HepG2 (cell line): ENCODE data around the gene SLC9B2. TPM values are rescaled to one million over a fixed set of nuclear protein-coding genes. Genes with fewer than 3 reads are reported as not detected.

Experiments used
- ATAC-seq: fragments of 200-7000 bp; cut with Tn5 transposase; 3 replicates; pipeline ENCODE4 v1.9.1; 2020; ENCODE audit warnings: mild to moderate bottlenecking, moderate library complexity
- BruUV-seq: library from RNA; stranded (reverse); fragments of 400-500 nt; replicated peaks from 2 replicates; lab custom pipeline; 2021; lab: Mats Ljungman, UMichigan
- CTCF ChIA-PET: fragments of 300-600 bp; formaldehyde crosslinking; extraction: SDS; loops from one replicate; lab custom pipeline; 2021; ENCODE audit warnings: low total read pairs, inconsistent platforms, low intra/inter-chr PET ratio; lab: Yijun Ruan, JAX
- POLR2A ChIA-PET: fragments of 350-600 bp; sonication (Branson Sonifier 250); formaldehyde crosslinking; loops from one replicate; lab custom pipeline; 2020; ENCODE audit warnings: antibody characterized with exemption, inconsistent platforms; lab: Yijun Ruan, JAX
- DNase-seq: peaks from one replicate; pipeline ENCODE4 v3.0.0-alpha.2; 2015; ENCODE audit warnings: low spot score
- FAIRE-seq: peaks from 3 replicates; lab custom pipeline; 2011; peaks lifted over from hg19 to GRCh38; lab: Jason Lieb, UNC
- H2AFZ ChIP-seq: one replicate; pipeline ENCODE4 v1.6.1; 2011; ENCODE audit warnings: low read length, inconsistent platforms
- H3K27ac ChIP-seq: fragments of 300-600 bp; 3 replicates; pipeline ENCODE4 v1.8.0; 2011; ENCODE audit warnings: mixed run types, mild to moderate bottlenecking, mixed read lengths, low read length, inconsistent platforms; ENCODE audit not compliant: insufficient read depth; ENCODE audit errors: extremely low read length
- H3K27me3 ChIP-seq, 2 experiments: fragments of 200-600 bp in 1 of 2; 2 replicates in 1 of 2; 3 replicates in 1 of 2; pipeline versions ENCODE4 v1.6.0 to v1.8.0; 2011; ENCODE audit warnings: low read length in 2 of 2, mild to moderate bottlenecking in 2 of 2, moderate library complexity in 2 of 2, inconsistent platforms in 1 of 2; ENCODE audit not compliant: insufficient read depth in 2 of 2, control insufficient read depth in 1 of 2
- H3K36me3 ChIP-seq, 2 experiments: fragments of 200-600 bp in 1 of 2; replicated peaks in 1 of 2; 2 replicates in 1 of 2; 3 replicates in 1 of 2; pipeline versions ENCODE4 v1.5.1 to v1.8.0; 2011; ENCODE audit warnings: low read length in 2 of 2, inconsistent platforms in 1 of 2; ENCODE audit not compliant: insufficient read depth in 2 of 2, control insufficient read depth in 1 of 2
- H3K4me1 ChIP-seq: 2 replicates; pipeline ENCODE4 v1.5.1; 2012; ENCODE audit warnings: low read length, inconsistent platforms; ENCODE audit not compliant: insufficient read depth
- H3K4me2 ChIP-seq: 2 replicates; pipeline ENCODE4 v1.6.0; 2011; ENCODE audit warnings: low read depth, low read length, inconsistent platforms
- H3K4me3 ChIP-seq, 3 experiments: fragments of 200-600 bp in 1 of 3; sonication (generic), shearing (Covaris generic) in 1 of 3; replicated peaks in 1 of 3; 2 replicates each; pipeline ENCODE4 v1.5.1; 2011 to 2016; ENCODE audit warnings: low read length in 3 of 3, inconsistent platforms in 2 of 3, low read depth in 2 of 3, mild to moderate bottlenecking in 2 of 3, control low read depth in 1 of 3, mixed read lengths in 1 of 3; ENCODE audit not compliant: insufficient read depth in 1 of 3
- H3K79me2 ChIP-seq: one replicate; pipeline ENCODE4 v1.6.1; 2011; ENCODE audit warnings: low read length, inconsistent platforms; ENCODE audit not compliant: insufficient read depth
- H3K9ac ChIP-seq: 2 replicates; pipeline ENCODE4 v1.6.0; 2011; ENCODE audit warnings: mild to moderate bottlenecking, low read depth, low read length, inconsistent platforms; ENCODE audit not compliant: insufficient read depth
- H3K9me3 ChIP-seq: 2 replicates; pipeline ENCODE4 v1.5.1; 2012; ENCODE audit warnings: mild to moderate bottlenecking, low read length
- H4K20me1 ChIP-seq: 2 replicates; pipeline ENCODE4 v1.6.0; 2011; ENCODE audit warnings: inconsistent platforms, mild to moderate bottlenecking, low read length, moderate library complexity; ENCODE audit not compliant: insufficient read depth
- CREB3 ChIP-seq: sonication (generic); formaldehyde crosslinking; IDR thresholded peaks from 2 replicates; pipeline ENCODE4 v1.5.0; 2020; ENCODE audit warnings: missing genetic modification reagents
- FIP1L1 ChIP-seq: fragments of 200-400 bp; formaldehyde crosslinking; IDR thresholded peaks from 2 replicates; pipeline ENCODE4 v1.6.1; 2018; ENCODE audit warnings: low read depth, mild to moderate bottlenecking, low read length, moderate library complexity, borderline replicate concordance; ENCODE audit not compliant: insufficient read depth
- POGK ChIP-seq: sonication (generic); formaldehyde crosslinking; conservative IDR thresholded peaks from 2 replicates; pipeline ENCODE4 v1.8.0; 2022; ENCODE audit warnings: mild to moderate bottlenecking, moderate library complexity, missing genetic modification reagents
- RBAK ChIP-seq: sonication (generic); formaldehyde crosslinking; IDR thresholded peaks from 2 replicates; pipeline ENCODE4 v1.5.1; 2020; ENCODE audit warnings: mild to moderate bottlenecking, missing genetic modification reagents
- SIX1 ChIP-seq: sonication (generic); formaldehyde crosslinking; IDR thresholded peaks from 2 replicates; pipeline ENCODE4 v1.4.0; 2020; ENCODE audit warnings: missing genetic modification reagents, borderline replicate concordance
- YEATS2 ChIP-seq: sonication (generic); formaldehyde crosslinking; IDR thresholded peaks from 2 replicates; pipeline ENCODE4 v1.4.0; 2020; ENCODE audit warnings: missing genetic modification reagents, borderline replicate concordance
- ZNF136 ChIP-seq: sonication (generic); formaldehyde crosslinking; IDR thresholded peaks from 2 replicates; pipeline ENCODE4 v1.8.1; 2022; ENCODE audit warnings: low read depth, mild to moderate bottlenecking, moderate library complexity, missing genetic modification reagents
- ZNF850 ChIP-seq: sonication (generic); formaldehyde crosslinking; conservative IDR thresholded peaks from 2 replicates; pipeline ENCODE4 v1.9.0; 2021; ENCODE audit warnings: mild to moderate bottlenecking, missing genetic modification reagents
- WGBS: methylation state at CpG from one replicate; pipeline ENCODE4 v1.1.6; 2017; ENCODE audit warnings: low lambda C conversion rate; 5-methylcytosine and 5-hydroxymethylcytosine counted together
- in situ Hi-C: cut with HindIII; loops from 2 replicates; pipeline ENCODE4 v1.10.0; 2017; ENCODE audit warnings: low pct_unique_long_range_greater_than_20kb; ENCODE audit not compliant: extremely low pct_ligation_motif_present
- intact Hi-C: fragments of 100-400 bp; cut with micrococcal nuclease; formaldehyde crosslinking; loops from one replicate; pipeline ENCODE4 v1.10.0; 2022; ENCODE audit not compliant: unreplicated experiment
- polyA plus RNA-seq, 8 experiments: library from polyadenylated mRNA; depleted of rRNA in 3 of 8; stranded (reverse) in 7 of 8; unstranded in 1 of 8; fragments of >200 nt; fragmentation: Illumina TruSeq in 4 of 8; extraction: Trizol in 4 of 8; gene quantifications; 2 replicates each; pipeline versions ENCODE4 v1.2.1 to v1.2.3, GENCODE V29; 2011 to 2016; ENCODE audit warnings: low read depth in 4 of 8, missing spikeins in 1 of 8, mixed read lengths in 1 of 8; ENCODE audit not compliant: insufficient read depth in 1 of 8
- total RNA-seq, 5 experiments: library from RNA; depleted of rRNA; stranded (reverse); fragments of >200 nt; fragmentation: Illumina TruSeq; extraction: Trizol; gene quantifications; 2 replicates each; pipeline ENCODE4 v1.2.3, GENCODE V29; 2016; ENCODE audit warnings: low read depth in 1 of 5

The SLC9B2 gene
- total and polyA plus RNA-seq, 2 of the 13 experiments (the other 11 are each of a cell fraction or from before 2014, with no cell fraction given) = 23.5 to 38.5 TPM

GRCh38 chr4:103111598-103111997, 35.0 kb upstream of the SLC9B2 start:
- POLR2A ChIA-PET = no interaction called here
- H3K36me3 ChIP-seq = peaks cover 3 to 41% of the 10 kb centered on the region in 2 experiments; a peak in 4 of 5 replicates
- ATAC-seq (no peak), DNase-seq (no peak), FAIRE-seq (no peak)
- no peak for TF ChIP-seq POGK
- TF ChIP-seq CREB3 (CRISPR knock-in tag) = no peak
- no peak for TF ChIP-seq YEATS2 (CRISPR knock-in tag)
- no peak for TF ChIP-seq RBAK (CRISPR knock-in tag)
- TF ChIP-seq ZNF850 (CRISPR knock-in tag) = no peak
- TF ChIP-seq FIP1L1 = no peak
- no peak for TF ChIP-seq ZNF136 (CRISPR knock-in tag)
- no peak for TF ChIP-seq SIX1 (CRISPR knock-in tag)
- H3K4me2 ChIP-seq = no peak overlapping the region
- H3K4me1 ChIP-seq = no peaks in the 10 kb centered on the region
- no peak overlapping the region for H3K9ac ChIP-seq
- H3K4me3 ChIP-seq = no peak overlapping the region
- 98% methylated on average over 4 of the region's 4 CpGs for WGBS
- CTCF ChIA-PET = no interaction called here
- H2AFZ ChIP-seq = no peak overlapping the region
- no TSS peak for BruUV-seq
- no peaks in the 10 kb centered on the region for H3K9me3 ChIP-seq
- intact Hi-C loops (no loop called here), in situ Hi-C loops (no loop called here)
- H3K27ac ChIP-seq = no peak overlapping the region
- H3K79me2 ChIP-seq = no peaks in the 10 kb centered on the region
- no peaks in the 10 kb centered on the region for H3K27me3 ChIP-seq
- no peaks in the 10 kb centered on the region for H4K20me1 ChIP-seq
